Measurements from ENCODE around the gene ANKRD33. TPM values are rescaled to one million over a fixed set of nuclear protein-coding genes. Genes with fewer than 3 reads are reported as not detected.
"Not testable (repeated sequence)": the region's sequence is repeated elsewhere in the genome, so short reads cannot be mapped to it uniquely, and the experiment has no call there.

The ANKRD33 gene
- total RNA-seq, 2 experiments from 2014 or later: not detected

DNA sequence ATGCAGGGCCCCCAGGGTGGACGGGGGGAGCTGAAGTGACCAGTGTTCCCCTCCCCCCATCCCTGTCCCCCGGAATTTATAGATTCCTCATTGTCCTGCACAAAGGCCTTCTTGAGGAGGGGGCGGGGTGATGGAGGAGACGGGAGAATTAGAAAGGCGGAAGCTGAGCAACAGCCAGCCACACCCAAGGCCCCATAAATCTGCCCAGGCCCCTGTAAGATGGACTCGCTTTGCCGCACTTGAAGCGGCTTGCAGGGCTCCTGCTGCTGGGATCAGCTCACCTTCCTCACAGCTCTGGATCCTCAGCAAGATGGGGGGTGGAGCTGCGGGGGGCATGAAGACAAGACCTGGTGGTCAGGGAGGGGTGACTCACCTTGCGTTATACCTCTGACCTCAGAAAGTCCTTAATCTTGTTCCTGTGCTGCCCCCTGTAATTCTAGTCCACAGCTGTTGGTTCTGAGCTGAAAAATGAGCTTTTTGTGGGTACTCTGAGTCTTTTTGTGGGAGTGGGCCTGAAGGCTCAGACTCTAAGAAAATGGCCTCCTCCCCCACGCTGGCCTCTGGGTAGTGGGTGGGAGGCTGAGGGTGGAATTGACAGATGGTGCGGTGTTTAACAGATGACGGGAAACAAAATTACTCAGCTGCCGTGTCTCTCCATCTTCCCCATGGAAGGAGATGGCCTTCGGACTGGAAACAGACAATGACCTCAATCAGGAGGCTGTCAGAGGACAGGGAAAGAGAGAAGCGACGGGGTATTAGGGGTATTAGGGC, 15.8 kb upstream of the ANKRD33 start:
- H3K9me3 Mint-ChIP-seq: no peaks in the 10 kb centered on the region
- no peak overlapping the region for H3K27ac Mint-ChIP-seq
- peaks cover 5% of the 10 kb centered on the region for H3K4me1 Mint-ChIP-seq (ENCODE audit: low read depth)
- H3K27me3 Mint-ChIP-seq: peaks cover 32% of the 10 kb centered on the region
- no peaks in the 10 kb centered on the region for H3K36me3 Mint-ChIP-seq
- no peak for DNase-seq
- H3K4me3 Mint-ChIP-seq: no peak overlapping the region
- POLR2A ChIA-PET: no interaction called here
- intact Hi-C loops (cut with micrococcal nuclease): loop anchor here (10.0 kb wide), 1 partner anchor 277 kb away; the partner anchor contains the start of gene SCN8A
- CTCF ChIA-PET: interaction anchor here (0.8 to 0.9 kb wide), 2 partner anchors 10 to 51 kb away, joined by 3 to 5 read pairs; no protein-coding TSS in a partner anchor

GRCh38 chr12:51872689-51872981, 15.3 kb upstream of the ANKRD33 start:
- intact Hi-C loops (cut with micrococcal nuclease): loop anchor here (10.0 kb wide), 1 partner anchor 278 kb away; the partner anchor contains the start of gene SCN8A
- POLR2A ChIA-PET: no interaction called here
- H3K4me1 Mint-ChIP-seq (ENCODE audit: low read depth): peaks cover 5% of the 10 kb centered on the region
- CTCF ChIA-PET: interaction anchor here (0.8 to 3.5 kb wide), 2 partner anchors 50 to 52 kb away, joined by 5 to 10 read pairs; no protein-coding TSS in a partner anchor
- H3K36me3 Mint-ChIP-seq: no peaks in the 10 kb centered on the region
- H3K27ac Mint-ChIP-seq: no peak overlapping the region
- H3K27me3 Mint-ChIP-seq: peaks cover 27% of the 10 kb centered on the region
- H3K9me3 Mint-ChIP-seq: no peaks in the 10 kb centered on the region
- no peak for DNase-seq
- no peak overlapping the region for H3K4me3 Mint-ChIP-seq

DNA sequence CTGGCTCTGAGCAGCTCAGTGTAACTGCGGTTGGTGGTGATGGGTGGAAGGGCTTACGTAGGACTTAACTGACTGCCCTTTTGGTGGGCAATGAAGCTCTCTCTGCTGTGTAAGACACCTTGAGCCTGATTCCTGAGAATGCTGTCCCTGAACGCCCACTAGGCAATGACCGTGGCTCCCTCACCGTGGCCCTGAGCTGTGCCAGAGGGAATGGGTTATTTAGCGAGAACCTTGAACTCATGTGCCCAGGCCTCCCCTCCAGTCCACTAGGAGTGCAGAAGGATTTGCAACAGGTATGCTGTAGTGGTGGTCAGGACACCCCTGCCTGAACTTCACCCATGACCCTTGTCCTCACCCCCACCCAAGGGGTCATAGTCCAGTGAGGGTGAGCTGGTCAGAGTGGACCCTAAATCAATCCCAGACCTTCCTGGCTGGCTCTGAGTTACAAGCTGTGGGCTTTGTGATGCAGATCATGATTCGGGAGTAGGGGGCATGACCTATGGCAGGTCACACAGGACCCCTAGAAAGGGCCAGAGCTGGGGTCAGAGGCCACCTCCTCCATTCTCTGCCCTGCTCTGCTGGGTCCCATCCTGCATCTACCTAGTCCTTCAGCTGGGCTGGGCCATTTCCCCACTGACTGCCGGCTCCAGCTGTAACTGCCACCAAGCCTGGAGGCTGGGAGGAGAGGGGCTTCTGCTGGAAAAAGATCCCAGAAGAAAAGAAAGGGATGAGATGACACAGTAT, 14.5 kb upstream of the ANKRD33 start:
- Mint-ChIP-seq H3K9me3 (no peaks in the 10 kb centered on the region), H3K4me1 (ENCODE audit: low read depth) (peaks cover 5% of the 10 kb centered on the region), H3K27ac (no peak overlapping the region), H3K4me3 (no peak overlapping the region), H3K36me3 (no peaks in the 10 kb centered on the region), H3K27me3 (peaks cover 22% of the 10 kb centered on the region)
- CTCF ChIA-PET: interaction anchor here (0.6 to 4.2 kb wide), 5 partner anchors 13 to 279 kb away, joined by 3 to 18 read pairs (median 10); no protein-coding TSS in a partner anchor
- POLR2A ChIA-PET: no interaction called here
- DNase-seq: no peak
- intact Hi-C loops (cut with micrococcal nuclease): loop anchor here (10.0 kb wide), 1 partner anchor 279 kb away; the partner anchor contains the start of gene SCN8A

- no peak for DNase-seq
- intact Hi-C loops (cut with micrococcal nuclease): loop anchor here (10.0 kb wide), 1 partner anchor 279 kb away; the partner anchor contains the start of gene SCN8A
- Mint-ChIP-seq H3K27me3 (peaks cover 17% of the 10 kb centered on the region), H3K4me1 (ENCODE audit: low read depth) (peaks cover 5% of the 10 kb centered on the region), H3K4me3 (no peak overlapping the region), H3K27ac (no peak overlapping the region), H3K36me3 (no peaks in the 10 kb centered on the region), H3K9me3 (no peaks in the 10 kb centered on the region)
- ChIA-PET POLR2A (no interaction called here), CTCF (interaction anchor here (1.4 to 4.2 kb wide), 5 partner anchors 12 to 80 kb away, joined by 3 to 18 read pairs (median 10); no protein-coding TSS in a partner anchor)
These were observed 13.9 kb upstream of the ANKRD33 start for GRCh38 chr12:51874000-51874399.

- no peak for DNase-seq
- no peak overlapping the region for H3K27ac Mint-ChIP-seq
- no peaks in the 10 kb centered on the region for H3K9me3 Mint-ChIP-seq
- H3K27me3 Mint-ChIP-seq: peaks cover 17% of the 10 kb centered on the region
- POLR2A ChIA-PET: interaction anchor here (1.0 kb wide), 1 partner anchor 53 kb away, joined by 3 read pairs; no protein-coding TSS in a partner anchor
- no peaks in the 10 kb centered on the region for H3K36me3 Mint-ChIP-seq
- no peak overlapping the region for H3K4me3 Mint-ChIP-seq
- H3K4me1 Mint-ChIP-seq (ENCODE audit: low read depth): peaks cover 5% of the 10 kb centered on the region
- intact Hi-C loops (cut with micrococcal nuclease): loop anchor here (10.0 kb wide), 1 partner anchor 280 kb away; the partner anchor contains the start of gene SCN8A
- CTCF ChIA-PET: interaction anchor here (0.5 to 4.2 kb wide), 25 partner anchors 10 to 479 kb away, joined by 3 to 21 read pairs (median 4); partner anchors contain the start of gene ANKRD33
These were observed 13.4 kb upstream of the ANKRD33 start for GRCh38 chr12:51874486-51874885.

- no peaks in the 10 kb centered on the region for H3K27me3 Mint-ChIP-seq
- no peak overlapping the region for H3K27ac Mint-ChIP-seq
- H3K9me3 Mint-ChIP-seq: no peaks in the 10 kb centered on the region
- DNase-seq: no peak
- H3K4me1 Mint-ChIP-seq (ENCODE audit: low read depth): no peaks in the 10 kb centered on the region
- ChIA-PET CTCF (interaction anchor here (0.6 to 1.1 kb wide), 4 partner anchors 58 to 458 kb away, joined by 3 read pairs; no protein-coding TSS in a partner anchor), POLR2A (no interaction called here)
- H3K36me3 Mint-ChIP-seq: no peaks in the 10 kb centered on the region
- intact Hi-C loops (cut with micrococcal nuclease): loop anchor here (10.0 kb wide), 1 partner anchor 284 kb away; the partner anchor contains the start of gene SCN8A
- H3K4me3 Mint-ChIP-seq: no peak overlapping the region
These were observed 8.8 kb upstream of the ANKRD33 start for GRCh38 chr12:51879102-51879501.

DNA sequence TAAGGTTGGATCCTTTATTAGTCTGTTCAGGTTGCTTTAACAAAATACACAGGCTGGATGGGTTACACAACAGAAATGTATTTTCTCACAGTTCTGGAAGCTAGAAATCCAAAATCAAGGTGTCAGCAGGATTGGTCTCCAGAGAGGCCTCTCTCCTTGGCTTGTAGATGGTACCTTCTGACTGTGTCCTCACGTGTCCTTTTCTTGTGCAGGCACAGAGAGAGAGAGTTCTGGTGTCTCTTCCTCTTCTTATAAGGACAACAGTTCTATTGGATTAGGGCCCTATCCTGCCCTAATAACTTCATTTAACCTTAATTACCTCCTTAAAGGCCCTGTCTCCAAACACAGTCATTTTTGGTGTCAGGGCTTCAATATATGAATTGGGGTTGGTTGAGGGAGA, 4.6 kb upstream of the ANKRD33 start:
- Mint-ChIP-seq H3K27me3 (no peaks in the 10 kb centered on the region), H3K9me3 (peaks cover 8% of the 10 kb centered on the region), H3K4me1 (ENCODE audit: low read depth) (peaks cover 14% of the 10 kb centered on the region), H3K36me3 (no peaks in the 10 kb centered on the region), H3K4me3 (no peak overlapping the region), H3K27ac (no peak overlapping the region)
- CTCF ChIA-PET: no interaction called here
- POLR2A ChIA-PET: no interaction called here
- DNase-seq: no peak
- intact Hi-C loops (cut with micrococcal nuclease): no loop called here

DNA sequence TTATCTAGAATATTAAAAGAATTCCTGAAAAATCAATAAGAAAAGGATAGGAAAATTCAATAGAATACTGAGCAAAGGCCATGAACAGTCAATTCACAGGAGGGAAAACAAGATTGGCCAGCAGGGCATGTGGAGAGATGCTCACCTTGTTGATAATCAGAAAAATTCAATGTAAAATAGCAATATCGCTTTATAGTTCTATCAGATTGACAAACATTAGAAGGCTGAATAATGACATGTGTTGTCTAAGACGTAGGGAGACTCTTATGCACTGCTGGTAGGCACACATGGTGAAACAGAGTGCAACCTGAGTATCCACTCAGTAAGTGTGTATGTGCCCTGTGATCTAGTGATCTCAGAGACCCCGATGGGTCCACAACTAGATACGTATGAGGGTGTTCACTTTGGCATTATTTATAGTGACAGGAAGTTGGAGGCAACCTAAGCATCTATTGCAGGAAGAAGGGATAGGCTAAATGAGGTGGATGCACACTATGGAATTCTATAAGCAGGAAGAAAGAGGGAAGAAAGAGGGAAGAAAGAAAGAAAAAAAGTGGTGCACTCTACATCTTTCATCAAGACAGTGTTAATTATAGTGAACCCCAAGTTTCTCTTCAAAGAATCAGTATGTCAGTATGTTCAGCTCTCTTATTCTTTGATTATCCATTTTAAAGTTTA, 3.8 kb upstream of the ANKRD33 start:
- intact Hi-C loops (cut with micrococcal nuclease): no loop called here
- CTCF ChIA-PET: interaction anchor here (0.7 to 3.1 kb wide), 3 partner anchors 38 to 254 kb away, joined by 3 to 14 read pairs (median 4); no protein-coding TSS in a partner anchor
- Mint-ChIP-seq H3K4me3 (no peak overlapping the region), H3K4me1 (ENCODE audit: low read depth) (peaks cover 14% of the 10 kb centered on the region), H3K36me3 (no peaks in the 10 kb centered on the region), H3K9me3 (peaks cover 8% of the 10 kb centered on the region), H3K27ac (no peak overlapping the region), H3K27me3 (no peaks in the 10 kb centered on the region)
- POLR2A ChIA-PET: no interaction called here
- no peak for DNase-seq

DNA sequence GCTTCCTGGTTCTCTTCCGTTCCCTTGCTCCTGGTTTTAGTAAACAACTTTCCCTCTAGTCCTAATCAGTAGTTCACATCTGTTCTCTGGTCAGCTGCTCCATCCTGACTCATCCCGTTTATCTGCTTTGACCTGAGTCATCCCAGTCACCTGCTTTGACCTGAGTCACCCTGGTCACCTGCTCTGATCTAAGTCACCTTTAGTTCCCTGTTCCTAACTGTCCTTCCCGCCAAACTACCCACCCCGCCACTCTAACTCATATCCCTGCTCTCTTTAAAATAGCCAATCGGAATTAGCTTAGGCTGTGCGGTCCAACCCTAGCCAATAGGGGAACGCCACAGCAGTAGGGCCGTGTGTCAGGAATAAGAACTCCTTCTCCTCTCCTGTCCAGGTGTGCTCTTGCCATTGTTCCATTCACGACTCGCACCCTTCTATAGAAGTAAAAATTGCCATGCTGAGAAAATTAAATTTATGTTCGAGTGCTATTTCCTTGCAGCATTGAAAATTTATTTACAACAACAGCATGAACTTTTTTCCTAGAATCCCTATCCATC, 3.1 kb upstream of the ANKRD33 start:
- Mint-ChIP-seq H3K27me3 (no peaks in the 10 kb centered on the region), H3K36me3 (no peaks in the 10 kb centered on the region), H3K4me3 (no peak overlapping the region), H3K27ac (no peak overlapping the region), H3K4me1 (ENCODE audit: low read depth) (peaks cover 14% of the 10 kb centered on the region), H3K9me3 (peaks cover 8% of the 10 kb centered on the region)
- DNase-seq: peak; percentile 30
- ChIA-PET CTCF (interaction anchor here (0.7 to 3.1 kb wide), 3 partner anchors 38 to 255 kb away, joined by 3 to 14 read pairs (median 4); no protein-coding TSS in a partner anchor), POLR2A (no interaction called here)
- intact Hi-C loops (cut with micrococcal nuclease): no loop called here

DNA sequence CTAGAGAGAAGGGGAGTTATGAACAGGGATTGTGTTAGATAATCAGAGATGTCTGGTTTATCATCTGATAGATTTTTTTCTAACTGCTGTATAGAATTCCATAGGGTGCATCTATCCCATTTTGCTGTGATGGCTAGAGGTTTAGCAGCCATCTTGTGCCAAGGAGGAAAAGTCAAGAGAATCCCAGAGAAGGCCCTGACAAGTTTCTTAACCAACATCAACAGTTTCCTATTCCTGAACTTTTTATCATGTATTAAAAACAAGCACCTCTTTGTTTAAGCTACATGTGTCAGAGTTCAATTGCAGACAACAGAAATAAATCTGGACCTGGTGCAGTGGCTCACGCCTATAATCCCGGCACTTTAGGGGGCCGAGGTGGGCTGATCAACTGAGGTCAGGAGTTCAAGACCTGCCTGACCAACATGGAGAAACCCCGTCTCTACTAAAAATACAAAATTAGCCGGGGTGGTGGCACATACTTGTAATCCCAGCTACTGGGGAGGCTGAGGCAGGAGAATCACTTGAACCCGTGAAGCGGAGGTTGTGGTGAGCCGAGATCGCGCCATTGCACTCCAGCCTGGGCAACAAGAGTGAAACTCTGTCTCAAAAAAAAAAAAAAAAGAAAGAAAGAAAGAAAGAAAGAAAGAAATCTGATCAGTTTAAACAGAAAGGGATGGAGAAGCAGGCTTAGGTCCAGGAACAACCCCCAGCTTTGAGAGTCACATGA, 2.4 kb upstream of the ANKRD33 start:
- CTCF ChIA-PET: interaction anchor here (0.9 to 3.3 kb wide), 12 partner anchors 9 to 140 kb away, joined by 3 to 18 read pairs (median 4); no protein-coding TSS in a partner anchor
- H3K9me3 Mint-ChIP-seq; H3K4me3 Mint-ChIP-seq; H3K27me3 Mint-ChIP-seq; intact Hi-C loops (cut with micrococcal nuclease); DNase-seq; H3K36me3 Mint-ChIP-seq: not testable (repeated sequence)
- Mint-ChIP-seq H3K4me1 (ENCODE audit: low read depth) (peaks cover 14% of the 10 kb centered on the region), H3K27ac (peak overlapping the region; percentile 56)
- POLR2A ChIA-PET: interaction anchor here (0.6 to 1.5 kb wide), 3 partner anchors 65 to 317 kb away, joined by 3 to 6 read pairs (median 4); no protein-coding TSS in a partner anchor
